HepG2 (cell line): ENCODE data around the gene PADI2. TPM values are rescaled to one million over a fixed set of nuclear protein-coding genes. Genes with fewer than 3 reads are reported as not detected.

ENCODE experiments used
- ATAC-seq: fragments of 200-7000 bp; cut with Tn5 transposase; 3 replicates; pipeline ENCODE4 v1.9.1; 2020; ENCODE audit warnings: mild to moderate bottlenecking, moderate library complexity
- BruUV-seq: library from RNA; stranded (reverse); fragments of 400-500 nt; replicated peaks from 2 replicates; lab custom pipeline; 2021; lab: Mats Ljungman, UMichigan
- CTCF ChIA-PET: fragments of 300-600 bp; formaldehyde crosslinking; extraction: SDS; loops from one replicate; lab custom pipeline; 2021; ENCODE audit warnings: low total read pairs, inconsistent platforms, low intra/inter-chr PET ratio; lab: Yijun Ruan, JAX
- POLR2A ChIA-PET: fragments of 350-600 bp; sonication (Branson Sonifier 250); formaldehyde crosslinking; loops from one replicate; lab custom pipeline; 2020; ENCODE audit warnings: antibody characterized with exemption, inconsistent platforms; lab: Yijun Ruan, JAX
- DNase-seq: peaks from one replicate; pipeline ENCODE4 v3.0.0-alpha.2; 2015; ENCODE audit warnings: low spot score
- FAIRE-seq: peaks from 3 replicates; lab custom pipeline; 2011; peaks lifted over from hg19 to GRCh38; lab: Jason Lieb, UNC
- H2AFZ ChIP-seq: one replicate; pipeline ENCODE4 v1.6.1; 2011; ENCODE audit warnings: low read length, inconsistent platforms
- H3K27ac ChIP-seq: fragments of 300-600 bp; 3 replicates; pipeline ENCODE4 v1.8.0; 2011; ENCODE audit warnings: mixed run types, mild to moderate bottlenecking, mixed read lengths, low read length, inconsistent platforms; ENCODE audit not compliant: insufficient read depth; ENCODE audit errors: extremely low read length
- H3K27me3 ChIP-seq, 2 experiments: fragments of 200-600 bp in 1 of 2; 2 replicates in 1 of 2; 3 replicates in 1 of 2; pipeline versions ENCODE4 v1.6.0 to v1.8.0; 2011; ENCODE audit warnings: low read length in 2 of 2, mild to moderate bottlenecking in 2 of 2, moderate library complexity in 2 of 2, inconsistent platforms in 1 of 2; ENCODE audit not compliant: insufficient read depth in 2 of 2, control insufficient read depth in 1 of 2
- H3K36me3 ChIP-seq, 2 experiments: fragments of 200-600 bp in 1 of 2; replicated peaks in 1 of 2; 2 replicates in 1 of 2; 3 replicates in 1 of 2; pipeline versions ENCODE4 v1.5.1 to v1.8.0; 2011; ENCODE audit warnings: low read length in 2 of 2, inconsistent platforms in 1 of 2; ENCODE audit not compliant: insufficient read depth in 2 of 2, control insufficient read depth in 1 of 2
- H3K4me1 ChIP-seq: 2 replicates; pipeline ENCODE4 v1.5.1; 2012; ENCODE audit warnings: low read length, inconsistent platforms; ENCODE audit not compliant: insufficient read depth
- H3K4me2 ChIP-seq: 2 replicates; pipeline ENCODE4 v1.6.0; 2011; ENCODE audit warnings: low read depth, low read length, inconsistent platforms
- H3K4me3 ChIP-seq, 3 experiments: fragments of 200-600 bp in 1 of 3; sonication (generic), shearing (Covaris generic) in 1 of 3; replicated peaks in 1 of 3; 2 replicates each; pipeline ENCODE4 v1.5.1; 2011 to 2016; ENCODE audit warnings: low read length in 3 of 3, inconsistent platforms in 2 of 3, low read depth in 2 of 3, mild to moderate bottlenecking in 2 of 3, control low read depth in 1 of 3, mixed read lengths in 1 of 3; ENCODE audit not compliant: insufficient read depth in 1 of 3
- H3K79me2 ChIP-seq: one replicate; pipeline ENCODE4 v1.6.1; 2011; ENCODE audit warnings: low read length, inconsistent platforms; ENCODE audit not compliant: insufficient read depth
- H3K9ac ChIP-seq: 2 replicates; pipeline ENCODE4 v1.6.0; 2011; ENCODE audit warnings: mild to moderate bottlenecking, low read depth, low read length, inconsistent platforms; ENCODE audit not compliant: insufficient read depth
- H3K9me3 ChIP-seq: 2 replicates; pipeline ENCODE4 v1.5.1; 2012; ENCODE audit warnings: mild to moderate bottlenecking, low read length
- H4K20me1 ChIP-seq: 2 replicates; pipeline ENCODE4 v1.6.0; 2011; ENCODE audit warnings: inconsistent platforms, mild to moderate bottlenecking, low read length, moderate library complexity; ENCODE audit not compliant: insufficient read depth
- AGO2 ChIP-seq: fragments of 200-400 bp; formaldehyde crosslinking; optimal IDR thresholded peaks from 2 replicates; pipeline ENCODE3; 2017; ENCODE audit warnings: mild to moderate bottlenecking, low read depth, low read length, moderate library complexity
- E2F2 ChIP-seq: sonication (generic); formaldehyde crosslinking; IDR thresholded peaks from 2 replicates; pipeline ENCODE4 v1.4.0; 2020; ENCODE audit warnings: missing genetic modification reagents, borderline replicate concordance
- GZF1 ChIP-seq: sonication (generic); formaldehyde crosslinking; IDR thresholded peaks from 2 replicates; pipeline ENCODE4 v1.5.1; 2020; ENCODE audit warnings: mild to moderate bottlenecking, missing genetic modification reagents
- IRF9 ChIP-seq: sonication (generic); formaldehyde crosslinking; IDR thresholded peaks from 2 replicates; pipeline ENCODE4 v1.8.0; 2022; ENCODE audit warnings: missing genetic modification reagents, mild to moderate bottlenecking, borderline replicate concordance
- MAFG ChIP-seq: sonication (generic); formaldehyde crosslinking; IDR thresholded peaks from 2 replicates; pipeline ENCODE4 v1.5.1; 2020; ENCODE audit warnings: mild to moderate bottlenecking, missing genetic modification reagents
- MAX ChIP-seq: IDR thresholded peaks from 2 replicates; pipeline ENCODE4 v1.6.1; 2012; ENCODE audit warnings: inconsistent platforms
- MTF2 ChIP-seq: sonication (generic); formaldehyde crosslinking; IDR thresholded peaks from 2 replicates; pipeline ENCODE4 v1.5.0; 2020; ENCODE audit warnings: missing genetic modification reagents, borderline replicate concordance
- REXO4 ChIP-seq: sonication (generic); formaldehyde crosslinking; IDR thresholded peaks from 2 replicates; pipeline ENCODE4 v1.8.0; 2022; ENCODE audit warnings: missing genetic modification reagents, mild to moderate bottlenecking, borderline replicate concordance
- TAF15 ChIP-seq: fragments of 200-400 bp; formaldehyde crosslinking; IDR thresholded peaks from one replicate; pipeline ENCODE4 v1.6.1; 2018; ENCODE audit warnings: mild to moderate bottlenecking, low read depth, low read length; ENCODE audit not compliant: poor library complexity, severe bottlenecking
- ZBTB33 ChIP-seq: sonication (generic); formaldehyde crosslinking; IDR thresholded peaks from 2 replicates; pipeline ENCODE4 v1.4.0; 2020; ENCODE audit warnings: missing genetic modification reagents
- ZBTB7A ChIP-seq: sonication (generic); formaldehyde crosslinking; IDR thresholded peaks from 2 replicates; pipeline ENCODE4 v1.8.0; 2022; ENCODE audit warnings: mild to moderate bottlenecking, missing genetic modification reagents
- ZNF280B ChIP-seq: sonication (generic); formaldehyde crosslinking; IDR thresholded peaks from 2 replicates; pipeline ENCODE4 v1.5.0; 2020; ENCODE audit warnings: missing genetic modification reagents, mild to moderate bottlenecking, borderline replicate concordance
- ZNF30 ChIP-seq: sonication (generic); formaldehyde crosslinking; IDR thresholded peaks from 2 replicates; pipeline ENCODE4 v1.5.0; 2020; ENCODE audit warnings: mild to moderate bottlenecking, missing genetic modification reagents
- ZNF577 ChIP-seq: sonication (generic); formaldehyde crosslinking; IDR thresholded peaks from 2 replicates; pipeline ENCODE4 v1.4.0; 2020; ENCODE audit warnings: mild to moderate bottlenecking, low read depth, missing genetic modification reagents, borderline replicate concordance
- ZSCAN31 ChIP-seq: sonication (generic); formaldehyde crosslinking; IDR thresholded peaks from 2 replicates; pipeline ENCODE4 v1.5.0; 2020; ENCODE audit warnings: low read depth, mild to moderate bottlenecking, missing genetic modification reagents
- WGBS: methylation state at CpG from one replicate; pipeline ENCODE4 v1.1.6; 2017; ENCODE audit warnings: low lambda C conversion rate; 5-methylcytosine and 5-hydroxymethylcytosine counted together
- in situ Hi-C: cut with HindIII; loops from 2 replicates; pipeline ENCODE4 v1.10.0; 2017; ENCODE audit warnings: low pct_unique_long_range_greater_than_20kb; ENCODE audit not compliant: extremely low pct_ligation_motif_present
- intact Hi-C: fragments of 100-400 bp; cut with micrococcal nuclease; formaldehyde crosslinking; loops from one replicate; pipeline ENCODE4 v1.10.0; 2022; ENCODE audit not compliant: unreplicated experiment
- polyA plus RNA-seq, 8 experiments: library from polyadenylated mRNA; depleted of rRNA in 3 of 8; stranded (reverse) in 7 of 8; unstranded in 1 of 8; fragments of >200 nt; fragmentation: Illumina TruSeq in 4 of 8; extraction: Trizol in 4 of 8; gene quantifications; 2 replicates each; pipeline versions ENCODE4 v1.2.1 to v1.2.3, GENCODE V29; 2011 to 2016; ENCODE audit warnings: low read depth in 4 of 8, missing spikeins in 1 of 8, mixed read lengths in 1 of 8; ENCODE audit not compliant: insufficient read depth in 1 of 8
- total RNA-seq, 5 experiments: library from RNA; depleted of rRNA; stranded (reverse); fragments of >200 nt; fragmentation: Illumina TruSeq; extraction: Trizol; gene quantifications; 2 replicates each; pipeline ENCODE4 v1.2.3, GENCODE V29; 2016; ENCODE audit warnings: low read depth in 1 of 5

PADI2 gene
- total and polyA plus RNA-seq, 2 of the 13 experiments (the other 11 are each of a cell fraction or from before 2014, with no cell fraction given) = not detected

- Histone ChIP-seq H3K4me2 (no peak overlapping the region), H3K36me3 (no peaks in the 10 kb centered on the region), H3K27me3 (no peaks in the 10 kb centered on the region), H3K9ac (no peak overlapping the region), H4K20me1 (no peaks in the 10 kb centered on the region), H3K4me1 (no peaks in the 10 kb centered on the region), H3K79me2 (no peaks in the 10 kb centered on the region), H2AFZ (no peak overlapping the region), H3K27ac (no peak overlapping the region), H3K4me3 (no peak overlapping the region), H3K9me3 (no peaks in the 10 kb centered on the region)
- intact Hi-C loops = no loop called here
- DNase-seq (no peak), ATAC-seq (no peak), FAIRE-seq (no peak)
- in situ Hi-C loops = loop anchor here (5.0 kb wide), 1 partner anchor 109 kb away; no protein-coding TSS in a partner anchor
- WGBS = 35% methylated on average over 5 of the region's 5 CpGs
- ChIA-PET CTCF (no interaction called here), POLR2A (no interaction called here)
- BruUV-seq = no TSS peak
- TF ChIP-seq MTF2 (CRISPR knock-in tag) (no peak), ZNF577 (CRISPR knock-in tag) (no peak), IRF9 (CRISPR knock-in tag) (no peak), ZBTB33 (CRISPR knock-in tag) (no peak), REXO4 (CRISPR knock-in tag) (no peak), GZF1 (no peak), MAFG (no peak), ZSCAN31 (CRISPR knock-in tag) (no peak), AGO2 (no peak), MAX (no peak), E2F2 (no peak), ZBTB7A (CRISPR knock-in tag) (no peak), TAF15 (no peak), ZNF280B (CRISPR knock-in tag) (no peak), ZNF30 (CRISPR knock-in tag) (no peak)
Observed at GRCh38 chr1:17128361-17128760, 9.1 kb upstream of the PADI2 start.
